ENCODE measurements around the gene CDKN1C. TPM values are rescaled to one million over a fixed set of nuclear protein-coding genes. Genes with fewer than 3 reads are reported as not detected.

The CDKN1C gene
- total and polyA plus RNA-seq, 7 experiments from 2014 or later = 0.35 to 36.0 (median 3.9) TPM

DNA sequence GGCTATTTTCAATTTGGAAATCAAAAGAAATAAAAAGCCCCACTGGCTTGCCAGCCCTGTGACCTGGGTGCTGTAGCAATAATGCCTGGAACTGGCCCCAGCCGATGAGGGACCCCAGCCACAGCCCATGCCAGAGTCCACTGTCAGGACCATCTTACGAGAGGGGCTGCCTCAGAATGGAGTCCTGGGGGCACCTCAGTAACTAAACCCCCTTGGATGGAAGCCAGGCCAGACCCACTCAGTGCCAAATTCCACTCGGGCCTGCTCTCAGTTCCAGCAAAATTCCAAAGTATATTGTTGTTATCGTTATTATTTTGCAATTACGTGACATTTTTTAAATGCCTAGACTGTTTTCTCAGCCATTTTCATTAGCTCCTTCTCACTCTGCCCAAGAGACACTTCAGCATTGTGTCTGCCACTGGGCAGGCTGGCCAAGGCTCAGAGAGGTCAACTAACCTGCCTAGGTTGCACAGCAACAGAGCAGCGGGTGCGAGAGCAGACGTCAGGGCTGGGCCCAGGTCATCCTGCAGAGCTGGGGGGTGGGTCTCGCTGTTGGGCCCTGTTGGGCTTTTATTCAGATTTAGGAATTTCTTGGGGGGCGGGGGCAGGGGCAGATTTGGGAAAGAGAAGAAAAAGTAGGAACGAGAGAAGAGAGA, 19.5 kb downstream of the CDKN1C start:
- Mint-ChIP-seq H3K4me3 (no peak overlapping the region), H3K9me3 (peaks cover 0 to 7% (median 0%) of the 10 kb centered on the region in 11 donors), H3K27me3 (peaks cover 46 to 67% (median 50%) of the 10 kb centered on the region in 5 donors), H3K4me1 (peaks cover 0 to 14% (median 6%) of the 10 kb centered on the region in 7 donors), H3K27ac (no peak overlapping the region), H3K36me3 (peaks cover 0 to 4% (median 0%) of the 10 kb centered on the region in 5 donors)
- CTCF ChIA-PET = no interaction called here
- H3K4me3 ChIP-seq (ENCODE audit: low read length) = no peak overlapping the region
- POLR2A ChIA-PET = no interaction called here
- no peak overlapping the region for H3K27ac ChIP-seq (ENCODE audit: low read depth, low read length)
- H3K27me3 ChIP-seq (ENCODE audit: control insufficient read depth in 2 of 2, insufficient read depth in 2 of 2, low read length in 2 of 2) = peaks cover 0 to 4% of the 10 kb centered on the region in 2 donors
- intact Hi-C loops (cut with micrococcal nuclease) = no loop called here
- peaks cover 0 to 3% (median 0%) of the 10 kb centered on the region in 3 experiments for H3K9me3 ChIP-seq (ENCODE audit: control insufficient read depth in 2 of 3, low read length in 3 of 3)
- H3K36me3 ChIP-seq (ENCODE audit: control insufficient read depth in 2 of 3, insufficient read depth in 3 of 3, low read length in 3 of 3) = no peaks in the 10 kb centered on the region
- DNase-seq (no peak), ATAC-seq (no peak)
- no peaks in the 10 kb centered on the region for H3K4me1 ChIP-seq (ENCODE audit: control insufficient read depth in 2 of 2, insufficient read depth in 2 of 2, low read length in 2 of 2)

GRCh38 chr11:2864901-2865300, 20.7 kb downstream of the CDKN1C start:
- Histone ChIP-seq H3K4me3 (ENCODE audit: low read length) (no peak overlapping the region), H3K36me3 (ENCODE audit: control insufficient read depth in 2 of 3, insufficient read depth in 3 of 3, low read length in 3 of 3) (no peaks in the 10 kb centered on the region), H3K27me3 (ENCODE audit: control insufficient read depth in 2 of 2, insufficient read depth in 2 of 2, low read length in 2 of 2) (no peaks in the 10 kb centered on the region), H3K4me1 (ENCODE audit: control insufficient read depth in 2 of 2, insufficient read depth in 2 of 2, low read length in 2 of 2) (no peaks in the 10 kb centered on the region), H3K9me3 (ENCODE audit: control insufficient read depth in 2 of 3, low read length in 3 of 3) (peaks cover 0 to 3% (median 0%) of the 10 kb centered on the region in 3 experiments), H3K27ac (ENCODE audit: low read depth, low read length) (no peak overlapping the region)
- ChIA-PET POLR2A (no interaction called here), CTCF (no interaction called here)
- DNase-seq (no peak), ATAC-seq (no peak)
- peaks cover 0 to 4% (median 0%) of the 10 kb centered on the region in 5 donors for H3K36me3 Mint-ChIP-seq
- peaks cover 0 to 14% (median 5%) of the 10 kb centered on the region in 7 donors for H3K4me1 Mint-ChIP-seq
- H3K27me3 Mint-ChIP-seq = peaks cover 48 to 67% (median 56%) of the 10 kb centered on the region in 5 donors
- H3K27ac Mint-ChIP-seq = no peak overlapping the region
- no peak overlapping the region for H3K4me3 Mint-ChIP-seq
- intact Hi-C loops (cut with micrococcal nuclease) = no loop called here
- H3K9me3 Mint-ChIP-seq = peaks cover 0 to 7% (median 0%) of the 10 kb centered on the region in 11 donors

GRCh38 chr11:2863276-2863618, 22.3 kb downstream of the CDKN1C start:
- H3K9me3 Mint-ChIP-seq = peaks cover 0 to 7% (median 0%) of the 10 kb centered on the region in 11 donors
- peaks cover 0 to 6% (median 5%) of the 10 kb centered on the region in 7 donors for H3K4me1 Mint-ChIP-seq
- H3K9me3 ChIP-seq (ENCODE audit: control insufficient read depth in 2 of 3, low read length in 3 of 3) = peaks cover 0 to 3% (median 0%) of the 10 kb centered on the region in 3 experiments
- H3K4me1 ChIP-seq (ENCODE audit: control insufficient read depth in 2 of 2, insufficient read depth in 2 of 2, low read length in 2 of 2) = no peaks in the 10 kb centered on the region
- CTCF ChIA-PET = no interaction called here
- H3K4me3 Mint-ChIP-seq = peak overlapping the region in 1 of 10 donors; percentile 11
- no peaks in the 10 kb centered on the region for H3K36me3 ChIP-seq (ENCODE audit: control insufficient read depth in 2 of 3, insufficient read depth in 3 of 3, low read length in 3 of 3)
- intact Hi-C loops (cut with micrococcal nuclease) = no loop called here
- peaks cover 37 to 59% (median 51%) of the 10 kb centered on the region in 5 donors for H3K27me3 Mint-ChIP-seq
- H3K27ac Mint-ChIP-seq = peak overlapping the region in 1 of 9 donors; percentile 30
- H3K27ac ChIP-seq (ENCODE audit: low read depth, low read length) = no peak overlapping the region
- no peak overlapping the region for H3K4me3 ChIP-seq (ENCODE audit: low read length)
- POLR2A ChIA-PET = no interaction called here
- no peaks in the 10 kb centered on the region for H3K27me3 ChIP-seq (ENCODE audit: control insufficient read depth in 2 of 2, insufficient read depth in 2 of 2, low read length in 2 of 2)
- H3K36me3 Mint-ChIP-seq = peaks cover 0 to 4% (median 0%) of the 10 kb centered on the region in 5 donors
- ATAC-seq (no peak), DNase-seq (no peak)

GRCh38 chr11:2862395-2863275, 22.9 kb downstream of the CDKN1C start:
- peaks cover 31 to 53% (median 46%) of the 10 kb centered on the region in 5 donors for H3K27me3 Mint-ChIP-seq
- H3K4me1 Mint-ChIP-seq = peaks cover 0 to 6% (median 0%) of the 10 kb centered on the region in 7 donors
- DNase-seq (no peak), ATAC-seq (no peak)
- H3K4me1 ChIP-seq (ENCODE audit: control insufficient read depth in 2 of 2, insufficient read depth in 2 of 2, low read length in 2 of 2) = no peaks in the 10 kb centered on the region
- no peak overlapping the region for H3K27ac Mint-ChIP-seq
- peaks cover 0 to 4% (median 0%) of the 10 kb centered on the region in 5 donors for H3K36me3 Mint-ChIP-seq
- ChIA-PET CTCF (no interaction called here), POLR2A (no interaction called here)
- no peak overlapping the region for H3K4me3 ChIP-seq (ENCODE audit: low read length)
- H3K4me3 Mint-ChIP-seq = peak overlapping the region in 1 of 10 donors; percentile 11
- H3K27me3 ChIP-seq (ENCODE audit: control insufficient read depth in 2 of 2, insufficient read depth in 2 of 2, low read length in 2 of 2) = no peaks in the 10 kb centered on the region
- H3K27ac ChIP-seq (ENCODE audit: low read depth, low read length) = no peak overlapping the region
- peaks cover 0 to 3% (median 0%) of the 10 kb centered on the region in 3 experiments for H3K9me3 ChIP-seq (ENCODE audit: control insufficient read depth in 2 of 3, low read length in 3 of 3)
- intact Hi-C loops (cut with micrococcal nuclease) = no loop called here
- H3K36me3 ChIP-seq (ENCODE audit: control insufficient read depth in 2 of 3, insufficient read depth in 3 of 3, low read length in 3 of 3) = no peaks in the 10 kb centered on the region
- peaks cover 0 to 7% (median 0%) of the 10 kb centered on the region in 11 donors for H3K9me3 Mint-ChIP-seq

- POLR2A ChIA-PET = no interaction called here
- no peak for DNase-seq
- H3K4me3 Mint-ChIP-seq = no peak overlapping the region
Measured at GRCh38 chr11:2860636-2861035, 24.9 kb downstream of the CDKN1C start.

DNA sequence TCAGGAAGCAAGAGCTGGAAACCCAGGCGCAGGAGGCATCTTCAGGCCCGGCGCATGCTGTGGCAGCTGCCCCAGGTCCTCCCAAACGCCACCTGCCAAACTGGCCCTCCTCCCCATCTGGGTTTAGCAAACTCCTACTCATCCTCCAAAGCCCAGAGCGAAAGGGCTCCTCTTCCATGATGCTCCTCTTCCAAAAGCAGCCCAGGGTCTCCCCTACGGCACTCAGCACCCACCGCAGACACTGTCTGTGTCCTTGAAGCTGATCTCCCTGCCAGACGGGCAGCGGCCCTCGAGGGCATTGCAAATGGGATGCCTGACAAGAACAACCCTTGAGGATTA, 25.9 kb downstream of the CDKN1C start:
- CTCF ChIA-PET = no interaction called here

More at GRCh38 chr11:2860636-2861035, 24.9 kb downstream of the CDKN1C start:
- no peaks in the 10 kb centered on the region for H3K27me3 ChIP-seq (ENCODE audit: control insufficient read depth in 2 of 2, insufficient read depth in 2 of 2, low read length in 2 of 2)
- peaks cover 0 to 4% (median 0%) of the 10 kb centered on the region in 11 donors for H3K9me3 Mint-ChIP-seq
- H3K4me3 ChIP-seq (ENCODE audit: low read length) = no peak overlapping the region
- H3K36me3 ChIP-seq (ENCODE audit: control insufficient read depth in 2 of 3, insufficient read depth in 3 of 3, low read length in 3 of 3) = no peaks in the 10 kb centered on the region
- no peak overlapping the region for H3K27ac Mint-ChIP-seq
- intact Hi-C loops (cut with micrococcal nuclease) = no loop called here
- H3K27me3 Mint-ChIP-seq = peaks cover 23 to 43% (median 38%) of the 10 kb centered on the region in 5 donors
- ATAC-seq = peak; percentile 68
- H3K9me3 ChIP-seq (ENCODE audit: control insufficient read depth in 2 of 3, low read length in 3 of 3) = no peaks in the 10 kb centered on the region
- H3K36me3 Mint-ChIP-seq = no peaks in the 10 kb centered on the region
- peaks cover 0 to 6% (median 0%) of the 10 kb centered on the region in 7 donors for H3K4me1 Mint-ChIP-seq
- no peaks in the 10 kb centered on the region for H3K4me1 ChIP-seq (ENCODE audit: control insufficient read depth in 2 of 2, insufficient read depth in 2 of 2, low read length in 2 of 2)
- CTCF ChIA-PET = no interaction called here
- no peak overlapping the region for H3K27ac ChIP-seq (ENCODE audit: low read depth, low read length)

More for the DNA sequence above, 25.9 kb downstream of the CDKN1C start:
- H3K27me3 ChIP-seq (ENCODE audit: control insufficient read depth in 2 of 2, insufficient read depth in 2 of 2, low read length in 2 of 2) = no peaks in the 10 kb centered on the region
- DNase-seq (no peak), ATAC-seq (no peak)
- peaks cover 0 to 4% (median 0%) of the 10 kb centered on the region in 11 donors for H3K9me3 Mint-ChIP-seq
- H3K27ac Mint-ChIP-seq = no peak overlapping the region
- no peak overlapping the region for H3K4me3 ChIP-seq (ENCODE audit: low read length)
- H3K36me3 ChIP-seq (ENCODE audit: control insufficient read depth in 2 of 3, insufficient read depth in 3 of 3, low read length in 3 of 3) = no peaks in the 10 kb centered on the region
- H3K27me3 Mint-ChIP-seq = peaks cover 18 to 38% (median 33%) of the 10 kb centered on the region in 5 donors
- no peaks in the 10 kb centered on the region for H3K36me3 Mint-ChIP-seq
- no peaks in the 10 kb centered on the region for H3K4me1 ChIP-seq (ENCODE audit: control insufficient read depth in 2 of 2, insufficient read depth in 2 of 2, low read length in 2 of 2)
- no peak overlapping the region for H3K27ac ChIP-seq (ENCODE audit: low read depth, low read length)
- no peaks in the 10 kb centered on the region for H3K9me3 ChIP-seq (ENCODE audit: control insufficient read depth in 2 of 3, low read length in 3 of 3)
- intact Hi-C loops (cut with micrococcal nuclease) = no loop called here
- H3K4me3 Mint-ChIP-seq = no peak overlapping the region
- POLR2A ChIA-PET = no interaction called here
- H3K4me1 Mint-ChIP-seq = peaks cover 0 to 5% (median 0%) of the 10 kb centered on the region in 7 donors
